HUES48 (cell line): ENCODE measurements around the gene RERE.
A peak's percentile ranks its signal among the peaks of the same experiment; 100 is the strongest.

Source experiments
- H3K27ac ChIP-seq: one replicate; pipeline ENCODE4 v1.7.0; 2013; ENCODE audit warnings: low read depth, low read length, inconsistent platforms
- H3K27me3 ChIP-seq: 2 replicates; pipeline ENCODE4 v1.6.1; 2013; ENCODE audit warnings: mild to moderate bottlenecking, low read length; ENCODE audit not compliant: control insufficient read depth, insufficient read depth
- H3K36me3 ChIP-seq: 2 replicates; pipeline ENCODE4 v1.6.1; 2013; ENCODE audit warnings: low read length; ENCODE audit not compliant: control insufficient read depth, insufficient read depth
- H3K4me1 ChIP-seq: 2 replicates; pipeline ENCODE4 v1.6.1; 2013; ENCODE audit warnings: mild to moderate bottlenecking, low read length; ENCODE audit not compliant: control insufficient read depth, insufficient read depth
- H3K4me3 ChIP-seq: 2 replicates; pipeline ENCODE4 v1.5.1; 2013; ENCODE audit warnings: mild to moderate bottlenecking, low read depth, low read length
- H3K9ac ChIP-seq: 2 replicates; pipeline ENCODE4 v1.6.1; 2013; ENCODE audit warnings: mild to moderate bottlenecking, low read depth, low read length, moderate library complexity
- H3K9me3 ChIP-seq: 2 replicates; pipeline ENCODE4 v1.6.1; 2013; ENCODE audit warnings: low read length; ENCODE audit not compliant: control insufficient read depth, insufficient read depth

Gene RERE

DNA sequence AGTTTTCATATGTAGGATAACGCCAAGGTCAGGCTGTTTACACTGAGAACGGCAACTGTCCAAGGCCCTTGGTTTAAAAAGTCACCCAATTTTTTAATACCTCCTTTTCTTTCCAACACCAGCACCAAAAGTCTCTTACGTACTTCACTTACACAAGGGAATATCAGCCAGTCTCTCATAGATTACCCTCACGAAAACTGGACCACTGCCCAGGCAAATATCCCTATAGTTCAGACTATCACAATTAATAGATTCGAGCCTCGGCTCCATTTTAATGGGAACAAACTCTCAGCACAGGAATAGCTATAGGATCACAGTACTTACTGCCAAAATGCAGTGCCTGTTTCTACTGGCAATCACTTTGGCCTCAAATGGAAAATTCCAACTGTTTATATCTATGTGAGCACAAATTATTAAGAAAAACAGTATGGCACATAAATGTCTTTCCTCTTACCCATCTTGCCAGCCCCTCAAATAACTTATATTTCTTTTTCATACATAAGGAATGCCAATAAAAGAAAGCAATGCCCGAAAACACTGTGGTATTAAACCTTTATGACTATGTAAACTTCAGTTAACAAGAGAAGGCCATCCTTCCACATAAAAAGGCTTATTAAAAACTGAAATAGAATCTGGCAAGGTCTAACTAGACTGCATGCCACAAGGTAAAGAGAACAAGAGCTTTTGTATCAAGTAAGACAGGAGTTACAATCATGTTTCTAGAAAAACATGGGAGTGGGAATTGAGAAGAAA, 401.7 kb downstream of the RERE start:
- Histone ChIP-seq H3K4me1 (peaks cover 58% of the 10 kb centered on the region), H3K36me3 (peaks cover 31% of the 10 kb centered on the region), H3K4me3 (no peak overlapping the region), H3K9ac (no peak overlapping the region), H3K9me3 (no peaks in the 10 kb centered on the region), H3K27me3 (no peaks in the 10 kb centered on the region), H3K27ac (no peak overlapping the region)

DNA sequence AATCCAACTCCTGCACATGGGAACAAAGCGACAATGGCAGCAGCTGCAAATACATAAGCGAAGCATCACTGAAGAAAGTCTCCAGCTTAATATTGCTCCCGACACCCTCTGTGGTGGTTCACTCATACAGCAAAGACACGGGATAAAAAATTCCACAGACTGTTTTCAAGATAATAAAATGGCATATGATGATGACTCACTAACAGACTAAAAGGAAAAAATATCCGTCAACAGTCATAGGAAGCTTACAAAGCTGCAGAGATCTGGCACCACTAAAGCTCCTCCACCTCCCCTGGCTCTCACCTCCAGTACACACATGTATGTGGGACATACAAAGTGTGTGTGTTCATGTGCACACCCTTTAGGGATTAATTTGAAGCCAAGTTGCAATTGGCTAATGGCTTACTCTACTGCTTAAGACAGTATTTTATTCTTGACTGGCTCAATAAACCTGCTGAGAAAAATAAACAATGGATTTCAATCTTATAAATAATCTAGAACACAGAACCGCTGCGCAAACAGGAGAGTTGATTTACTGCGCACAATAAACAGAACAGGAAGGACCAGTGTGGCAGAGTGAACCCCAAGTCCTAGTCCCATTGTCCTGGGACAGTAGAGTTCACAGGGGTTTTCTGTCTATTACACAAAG, 405.1 kb downstream of the RERE start:
- Histone ChIP-seq H3K36me3 (peaks cover 8% of the 10 kb centered on the region), H3K27ac (peak overlapping the region; percentile 21), H3K4me3 (no peak overlapping the region), H3K27me3 (no peaks in the 10 kb centered on the region), H3K9me3 (no peaks in the 10 kb centered on the region), H3K9ac (no peak overlapping the region), H3K4me1 (peaks cover 58% of the 10 kb centered on the region)

DNA sequence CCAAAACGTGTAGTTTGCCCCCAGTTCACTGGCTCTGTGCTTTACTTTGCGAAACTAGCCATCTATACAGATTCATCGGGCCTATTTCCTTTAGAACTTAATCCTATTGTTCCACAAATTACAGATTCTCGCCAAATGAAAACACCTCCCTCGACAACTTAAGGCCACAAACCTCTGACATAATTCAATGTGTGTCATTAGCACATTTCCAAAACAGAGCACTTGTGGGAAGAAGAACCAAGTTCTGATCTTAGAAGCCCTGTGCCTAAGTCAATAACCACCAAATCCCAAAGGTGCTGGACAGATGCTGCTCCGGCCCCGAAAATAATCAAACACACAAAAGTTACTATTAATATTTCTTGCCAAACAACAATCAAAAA, 405.6 kb downstream of the RERE start:
- Histone ChIP-seq H3K4me1 (peaks cover 58% of the 10 kb centered on the region), H3K9ac (no peak overlapping the region), H3K27ac (peak overlapping the region; percentile 21), H3K27me3 (no peaks in the 10 kb centered on the region), H3K4me3 (no peak overlapping the region), H3K9me3 (no peaks in the 10 kb centered on the region), H3K36me3 (peaks cover 10% of the 10 kb centered on the region; the same call in 1 of the 2 replicates)

DNA sequence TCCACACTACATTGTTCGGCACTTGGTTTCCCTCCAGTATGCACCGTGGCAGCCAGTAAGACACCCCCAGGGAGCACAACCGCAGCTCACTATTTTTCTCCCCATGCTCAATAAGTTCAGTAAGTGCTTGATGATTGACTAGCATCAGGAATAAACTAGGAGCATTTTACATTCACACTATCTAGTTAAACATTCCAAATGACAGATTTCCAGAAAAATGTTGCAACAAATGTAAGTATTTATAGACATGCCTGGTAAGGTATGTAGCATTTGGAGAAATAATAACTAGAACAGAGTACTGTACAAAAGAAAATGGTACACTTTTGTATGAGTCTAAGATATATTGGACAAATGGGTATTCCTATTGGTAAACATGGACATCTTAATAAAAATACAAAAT, 406.6 kb downstream of the RERE start:
- H3K4me1 ChIP-seq, result peaks cover 55% of the 10 kb centered on the region
- no peak overlapping the region for H3K9ac ChIP-seq
- no peak overlapping the region for H3K4me3 ChIP-seq
- H3K27ac ChIP-seq, result peak overlapping the region; percentile 14
- H3K27me3 ChIP-seq, result no peaks in the 10 kb centered on the region
- no peaks in the 10 kb centered on the region for H3K9me3 ChIP-seq
- H3K36me3 ChIP-seq, result peaks cover 12% of the 10 kb centered on the region; the same call in 1 of the 2 replicates

DNA sequence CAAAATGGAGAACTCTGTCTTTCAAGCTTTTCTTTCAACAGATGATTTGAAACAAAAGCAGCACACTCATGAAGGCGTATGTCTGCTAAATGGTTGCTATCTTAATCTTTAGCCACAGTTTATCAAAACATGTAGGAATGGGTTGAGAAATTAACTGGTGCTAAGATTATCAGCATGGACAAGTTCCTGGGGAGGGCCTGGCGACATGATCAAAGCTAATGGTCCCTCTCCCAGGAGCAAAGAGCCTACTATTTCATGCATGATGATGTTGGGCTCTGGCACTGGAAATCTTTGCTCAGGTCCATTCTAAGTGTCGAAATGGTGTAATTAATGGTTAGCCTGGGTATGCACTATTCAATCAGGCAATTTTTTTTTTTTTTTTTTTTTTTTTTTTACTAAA, 407.8 kb downstream of the RERE start:
- Histone ChIP-seq H3K4me1 (peaks cover 55% of the 10 kb centered on the region), H3K9me3 (no peaks in the 10 kb centered on the region), H3K27ac (peak overlapping the region; percentile 83), H3K9ac (no peak overlapping the region), H3K27me3 (no peaks in the 10 kb centered on the region), H3K4me3 (no peak overlapping the region), H3K36me3 (peaks cover 14% of the 10 kb centered on the region; the same call in 1 of the 2 replicates)

DNA sequence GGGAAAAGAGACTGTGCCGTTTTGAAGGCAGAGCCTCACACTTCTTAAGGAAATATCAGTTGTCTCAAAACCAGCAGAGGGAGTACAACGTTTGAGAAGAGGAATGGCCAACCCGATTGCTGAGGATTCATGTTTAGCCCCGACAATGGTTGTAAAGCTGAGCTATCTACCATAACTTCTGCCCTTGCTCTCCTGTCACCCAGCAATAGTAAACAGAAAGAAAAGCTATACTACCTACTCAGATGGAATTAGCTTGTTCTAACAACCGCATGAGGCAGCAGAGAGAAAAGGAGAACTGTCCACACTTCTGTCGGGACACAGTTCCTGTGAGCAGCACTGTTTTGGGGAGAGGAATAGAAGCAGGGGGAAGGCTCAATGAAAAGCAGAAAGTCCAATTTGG, 408.3 kb downstream of the RERE start:
- Histone ChIP-seq H3K4me1 (peaks cover 55% of the 10 kb centered on the region), H3K9ac (no peak overlapping the region)

DNA sequence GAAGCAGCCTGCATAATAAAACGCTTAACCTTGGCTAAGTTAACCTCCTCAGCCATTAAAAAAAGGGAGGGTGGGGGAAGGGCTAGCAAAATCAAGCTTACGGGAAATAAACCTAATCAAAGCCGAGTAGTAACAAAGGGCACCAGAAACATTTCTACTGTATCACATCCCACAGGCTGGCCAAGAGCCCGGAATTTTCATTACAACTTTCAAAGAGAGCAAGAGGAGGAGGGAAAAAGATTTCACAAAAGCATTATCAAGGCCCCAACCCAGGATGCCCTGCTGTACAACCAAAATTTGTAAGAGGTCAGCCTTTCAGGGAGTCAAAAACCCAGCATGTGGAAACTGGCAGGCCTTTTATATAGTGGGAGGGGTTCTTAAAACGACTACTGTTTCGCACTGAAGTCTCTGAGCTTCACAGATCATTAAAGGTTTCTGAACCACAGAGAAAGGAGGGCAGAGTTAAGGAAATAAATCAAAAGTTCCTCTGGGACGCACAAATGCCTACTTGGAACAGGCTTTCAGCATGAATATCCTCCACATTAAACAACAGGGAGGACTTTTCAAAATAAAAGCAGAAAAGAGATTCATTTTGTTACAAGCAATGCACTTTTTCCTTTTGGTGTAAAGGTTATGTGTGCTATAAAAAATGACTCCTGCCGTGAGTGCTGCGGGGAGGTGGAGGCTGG, 409.1 kb downstream of the RERE start:
- 0 out of 2 replicates have a peak overlapping the region, but pooled peaks have one; percentile 5 for H3K4me3 ChIP-seq
- H3K9ac ChIP-seq, result no peak overlapping the region; the same call in 1 of the 2 replicates
- H3K36me3 ChIP-seq, result peaks cover 15% of the 10 kb centered on the region; the same call in 1 of the 2 replicates
- H3K27me3 ChIP-seq, result no peaks in the 10 kb centered on the region
- no peaks in the 10 kb centered on the region for H3K9me3 ChIP-seq
- H3K4me1 ChIP-seq, result peaks cover 55% of the 10 kb centered on the region
- peak overlapping the region; percentile 83 for H3K27ac ChIP-seq

More for the DNA sequence above, 408.3 kb downstream of the RERE start:
- H3K4me3 ChIP-seq, result no peak overlapping the region
- no peaks in the 10 kb centered on the region for H3K27me3 ChIP-seq
- peak overlapping the region; percentile 83 for H3K27ac ChIP-seq
- peaks cover 15% of the 10 kb centered on the region; the same call in 1 of the 2 replicates for H3K36me3 ChIP-seq
- H3K9me3 ChIP-seq, result no peaks in the 10 kb centered on the region

DNA sequence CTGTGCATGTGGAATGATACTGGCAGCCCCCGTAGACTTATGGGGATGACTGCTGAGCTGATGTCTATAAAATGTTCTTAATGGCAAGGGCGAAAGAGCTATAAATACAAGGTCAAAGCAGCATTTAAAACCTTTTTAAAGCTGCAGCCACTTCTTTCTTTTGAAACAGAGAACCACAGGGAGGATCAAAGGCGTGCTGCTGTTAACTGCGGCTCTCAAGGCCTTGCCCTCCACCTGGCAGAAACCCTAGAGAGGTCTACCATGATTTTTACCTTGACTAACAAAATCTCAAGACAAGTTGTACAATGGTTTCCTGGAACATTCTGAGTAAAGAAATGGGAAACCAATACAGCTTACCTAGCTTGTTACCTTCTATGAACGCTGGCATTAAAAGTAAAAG, 409.8 kb downstream of the RERE start:
- H3K4me3 ChIP-seq, result no peak overlapping the region
- peak overlapping the region; percentile 83 for H3K27ac ChIP-seq
- H3K4me1 ChIP-seq, result peaks cover 55% of the 10 kb centered on the region
- H3K9ac ChIP-seq, result no peak overlapping the region
- no peaks in the 10 kb centered on the region for H3K27me3 ChIP-seq
- peaks cover 16% of the 10 kb centered on the region for H3K36me3 ChIP-seq
- H3K9me3 ChIP-seq, result no peaks in the 10 kb centered on the region

DNA sequence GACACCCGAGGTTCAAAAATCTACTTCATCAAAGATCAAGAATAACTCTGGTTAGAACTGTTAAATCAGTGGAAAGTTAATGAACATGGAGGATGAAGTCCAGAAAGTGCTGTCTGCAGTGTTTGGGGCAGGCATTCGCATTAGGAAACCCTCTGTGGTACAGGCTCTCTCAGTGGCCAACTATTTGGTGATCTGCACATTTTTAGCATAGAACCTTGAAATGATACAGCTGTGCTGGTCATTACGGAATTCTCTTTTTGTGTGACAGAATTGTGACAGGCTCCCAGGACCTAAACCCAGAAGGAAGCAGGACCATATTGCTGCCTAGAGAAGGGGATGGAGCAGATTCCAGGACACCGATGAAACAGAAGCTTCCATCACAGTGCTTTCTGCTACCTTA, 410.5 kb downstream of the RERE start:
- Histone ChIP-seq H3K4me3 (no peak overlapping the region), H3K27me3 (no peaks in the 10 kb centered on the region), H3K27ac (no peak overlapping the region), H3K9me3 (no peaks in the 10 kb centered on the region), H3K9ac (no peak overlapping the region), H3K36me3 (peaks cover 22% of the 10 kb centered on the region), H3K4me1 (peaks cover 50% of the 10 kb centered on the region)

DNA sequence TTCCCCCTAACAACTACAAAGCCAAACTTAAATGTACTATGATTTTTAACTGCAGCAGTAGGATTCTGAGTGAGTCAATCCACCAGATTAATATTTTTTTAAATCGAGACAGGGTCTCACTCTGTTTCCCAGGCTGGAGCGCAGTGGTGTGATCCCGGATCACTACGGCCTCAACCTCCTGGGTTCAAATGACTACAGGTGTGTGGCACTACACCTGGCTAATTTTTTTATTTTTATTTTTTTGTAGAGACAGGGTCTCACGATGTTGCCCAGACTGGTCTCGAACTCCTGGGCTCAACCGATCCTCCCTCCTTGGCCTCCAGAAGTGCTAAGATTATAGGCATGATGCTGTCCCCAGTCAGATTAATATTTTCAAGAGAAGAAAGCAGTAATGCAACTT, 411.4 kb downstream of the RERE start:
- H3K4me3 ChIP-seq, result no peak overlapping the region
- H3K9me3 ChIP-seq, result no peaks in the 10 kb centered on the region
- no peak overlapping the region for H3K27ac ChIP-seq
- no peaks in the 10 kb centered on the region for H3K27me3 ChIP-seq
- H3K4me1 ChIP-seq, result peaks cover 41% of the 10 kb centered on the region
- no peak overlapping the region for H3K9ac ChIP-seq
- peaks cover 22% of the 10 kb centered on the region for H3K36me3 ChIP-seq
